Endothelial cell of umbilical vein (primary cell): ENCODE data around the gene MERTK.

Experiments used
- EZH2 ChIP-seq: IDR thresholded peaks from 2 replicates; pipeline ENCODE4 v1.6.1; 2012; ENCODE audit warnings: borderline replicate concordance, low read depth, mild to moderate bottlenecking, moderate library complexity, low read length, inconsistent platforms; ENCODE audit not compliant: severe bottlenecking
- FOS ChIP-seq: IDR thresholded peaks from 2 replicates; pipeline ENCODE4 v1.6.1; 2011; ENCODE audit warnings: mild to moderate bottlenecking, low read length, moderate library complexity, borderline replicate concordance; ENCODE audit not compliant: insufficient read depth
- GATA2 ChIP-seq: IDR thresholded peaks from 2 replicates; pipeline ENCODE4 v1.7.0; 2011; ENCODE audit warnings: low read depth, mild to moderate bottlenecking, moderate library complexity, mixed read lengths, low read length; ENCODE audit not compliant: insufficient read length, insufficient read depth
- JUN ChIP-seq: IDR thresholded peaks from 2 replicates; pipeline ENCODE4 v1.6.1; 2011; ENCODE audit warnings: borderline replicate concordance, low read depth; ENCODE audit not compliant: insufficient read length, insufficient read depth
- MYC ChIP-seq: IDR thresholded peaks from one replicate; pipeline ENCODE4 v1.6.1; 2011; ENCODE audit warnings: mild to moderate bottlenecking, low read depth, low read length
- POLR2A ChIP-seq: IDR thresholded peaks from 2 replicates; pipeline ENCODE4 v1.6.1; 2012; ENCODE audit warnings: low read depth, mild to moderate bottlenecking, control low read depth, low read length
- POLR2AphosphoS5 ChIP-seq: IDR thresholded peaks from 2 replicates; pipeline ENCODE4 v1.6.1; 2012; ENCODE audit warnings: low read depth, mild to moderate bottlenecking, control low read depth, low read length, moderate library complexity; ENCODE audit not compliant: insufficient read depth
- TF ChIP-seq, protein P1 (sequence below), 2 donors: IDR thresholded peaks; 1 replicate in 1 of 2; 2 replicates in 1 of 2; pipeline ENCODE4 v1.5.1; 2011; ENCODE audit warnings: low read length in 2 of 2, mild to moderate bottlenecking in 2 of 2, moderate library complexity in 2 of 2, control low read depth in 1 of 2, inconsistent platforms in 1 of 2, low read depth in 1 of 2; ENCODE audit not compliant: insufficient read depth in 1 of 2; ENCODE audit errors: extremely low read depth in 1 of 2
- TF ChIP-seq, protein P2 (sequence below): IDR thresholded peaks from 2 replicates; pipeline ENCODE4 v1.6.1; 2011; ENCODE audit not compliant: insufficient read depth, insufficient read length

DNA sequence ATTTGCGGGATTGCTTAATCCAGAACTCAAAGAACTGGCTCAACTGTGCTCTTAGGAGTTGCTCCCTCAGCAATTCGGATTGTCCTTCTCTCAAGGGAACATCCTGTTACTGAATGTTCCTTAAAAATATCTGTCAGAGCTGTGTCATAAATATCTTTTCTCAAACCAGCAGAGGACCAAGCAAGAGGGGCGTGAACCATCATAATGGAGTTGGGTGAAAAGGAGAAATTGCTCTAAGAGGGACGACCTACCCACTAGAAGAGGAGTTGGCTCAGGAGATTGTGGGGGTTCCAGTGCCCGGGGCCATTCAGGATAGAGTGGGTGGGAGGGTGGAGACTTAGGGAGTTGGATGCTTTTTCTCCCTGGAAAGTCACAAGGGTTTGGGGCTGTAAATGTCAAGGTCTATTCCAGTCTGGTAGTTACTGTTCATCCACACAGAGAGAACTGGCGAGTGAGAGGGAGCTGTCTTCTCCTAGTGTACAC, 59.5 kb downstream of the MERTK start:
- TF ChIP-seq, protein P1, sequence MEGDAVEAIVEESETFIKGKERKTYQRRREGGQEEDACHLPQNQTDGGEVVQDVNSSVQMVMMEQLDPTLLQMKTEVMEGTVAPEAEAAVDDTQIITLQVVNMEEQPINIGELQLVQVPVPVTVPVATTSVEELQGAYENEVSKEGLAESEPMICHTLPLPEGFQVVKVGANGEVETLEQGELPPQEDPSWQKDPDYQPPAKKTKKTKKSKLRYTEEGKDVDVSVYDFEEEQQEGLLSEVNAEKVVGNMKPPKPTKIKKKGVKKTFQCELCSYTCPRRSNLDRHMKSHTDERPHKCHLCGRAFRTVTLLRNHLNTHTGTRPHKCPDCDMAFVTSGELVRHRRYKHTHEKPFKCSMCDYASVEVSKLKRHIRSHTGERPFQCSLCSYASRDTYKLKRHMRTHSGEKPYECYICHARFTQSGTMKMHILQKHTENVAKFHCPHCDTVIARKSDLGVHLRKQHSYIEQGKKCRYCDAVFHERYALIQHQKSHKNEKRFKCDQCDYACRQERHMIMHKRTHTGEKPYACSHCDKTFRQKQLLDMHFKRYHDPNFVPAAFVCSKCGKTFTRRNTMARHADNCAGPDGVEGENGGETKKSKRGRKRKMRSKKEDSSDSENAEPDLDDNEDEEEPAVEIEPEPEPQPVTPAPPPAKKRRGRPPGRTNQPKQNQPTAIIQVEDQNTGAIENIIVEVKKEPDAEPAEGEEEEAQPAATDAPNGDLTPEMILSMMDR (IDR thresholded peaks at IDR 0.05; ENCODE audit: extremely low read depth in 1 of 2, insufficient read depth in 1 of 2, low read depth in 1 of 2, low read length in 2 of 2) = no peak
- TF ChIP-seq POLR2A (no peak), EZH2 (no peak), FOS (no peak), POLR2AphosphoS5 (no peak), MYC (no peak), GATA2 (no peak), JUN (no peak)
- TF ChIP-seq, protein P2, sequence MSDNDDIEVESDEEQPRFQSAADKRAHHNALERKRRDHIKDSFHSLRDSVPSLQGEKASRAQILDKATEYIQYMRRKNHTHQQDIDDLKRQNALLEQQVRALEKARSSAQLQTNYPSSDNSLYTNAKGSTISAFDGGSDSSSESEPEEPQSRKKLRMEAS = no peak
